NCI-H226 (cell line): Measurements from ENCODE around the gene MBD6.

Source experiments
- DNase-seq: peaks from one replicate; pipeline ENCODE4 v3.0.0-alpha.2; 2015

MBD6 gene

GRCh38 chr12:57522011-57522886 lies at the start of gene MBD6:
Gene MBD6 (plus strand): TSS chr12:57522824. CDS start chr12:57524304, 1,480 bp downstream.
- peak; percentile 96 for DNase-seq

- DNase-seq: no peak
Observed at GRCh38 chr12:57473392-57473791, 49.2 kb upstream of the MBD6 start.

- DNase-seq: no peak
Observed at GRCh38 chr12:57473886-57474285, 48.7 kb upstream of the MBD6 start.

GRCh38 chr12:57474430-57474829 lies 48.2 kb upstream of the MBD6 start:
- no peak for DNase-seq

GRCh38 chr12:57474862-57475261 lies 47.8 kb upstream of the MBD6 start:
- DNase-seq: no peak

GRCh38 chr12:57475271-57476161 lies 47.1 kb upstream of the MBD6 start:
- no peak for DNase-seq

- DNase-seq: no peak
Observed at GRCh38 chr12:57476162-57476992, 46.2 kb upstream of the MBD6 start.

GRCh38 chr12:57476993-57477709 lies 45.5 kb upstream of the MBD6 start:
- DNase-seq: no peak

GRCh38 chr12:57477710-57478681 lies 44.6 kb upstream of the MBD6 start:
- DNase-seq: peak; percentile 55

GRCh38 chr12:57479043-57479375 lies 43.6 kb upstream of the MBD6 start:
- DNase-seq: no peak

GRCh38 chr12:57479376-57480115 lies 43.1 kb upstream of the MBD6 start, which contains the start of gene ARHGAP9:
Gene ARHGAP9 (minus strand): TSS chr12:57479866. CDS start chr12:57479406, 460 bp downstream.
- DNase-seq: peak; percentile 31

GRCh38 chr12:57481671-57482070 lies 41.0 kb upstream of the MBD6 start:
- no peak for DNase-seq

GRCh38 chr12:57483466-57483865 lies 39.2 kb upstream of the MBD6 start:
- DNase-seq: peak; percentile 79

- DNase-seq: no peak
Observed at GRCh38 chr12:57485695-57486094, 36.9 kb upstream of the MBD6 start.

- DNase-seq: no peak
Observed at GRCh38 chr12:57487055-57487596, 35.5 kb upstream of the MBD6 start.

- DNase-seq: peak; percentile 99
Observed at GRCh38 chr12:57487597-57488401, 34.8 kb upstream of the MBD6 start, which contains the start of gene MARS1. Gene MARS1 (plus strand): TSS chr12:57488068. CDS start chr12:57488091, 23 bp downstream.

- no peak for DNase-seq
Observed at GRCh38 chr12:57488402-57489156, 34.0 kb upstream of the MBD6 start.

GRCh38 chr12:57489157-57489641 lies 33.4 kb upstream of the MBD6 start:
- no peak for DNase-seq
